Sigmoid colon (tissue), 4 donors: ENCODE data around the gene AASDHPPT.

Experiments used
- CTCF ChIP-seq, 4 experiments: fragments of 450-650 bp in 3 of 4; fragments of 200-600 bp in 1 of 4; IDR thresholded peaks; one replicate each; pipeline ENCODE4 v1.5.1; 2016 to 2019; ENCODE audit warnings: antibody characterized with exemption in 4 of 4, mild to moderate bottlenecking in 3 of 4, moderate library complexity in 2 of 4
- EP300 ChIP-seq, 4 donors: sonication (generic); formaldehyde crosslinking; IDR thresholded peaks; one replicate each; pipeline ENCODE4 v1.6.1; 2017; ENCODE audit warnings: antibody characterized with exemption in 4 of 4
- POLR2A ChIP-seq, 2 donors: fragments of 450-650 bp; IDR thresholded peaks; one replicate each; pipeline ENCODE4 v1.6.1; 2016; ENCODE audit warnings: antibody characterized with exemption in 2 of 2, mild to moderate bottlenecking in 2 of 2, moderate library complexity in 2 of 2

- TF ChIP-seq CTCF (IDR thresholded peaks at IDR 0.05) (no peak), EP300 (IDR thresholded peaks at IDR 0.05) (no peak), POLR2A (IDR thresholded peaks at IDR 0.05) (no peak)
Observed at GRCh38 chr11:106043540-106043939, 33.9 kb upstream of the AASDHPPT start.
